SK-N-MC (cell line): ENCODE results near the gene CHMP3.

Experiments used
- EZH2 ChIP-seq: fragments of 200-600 bp; sonication (generic); IDR thresholded peaks from one replicate; pipeline ENCODE4 v1.6.1; 2017; ENCODE audit warnings: antibody characterized with exemption
- FOXP2 ChIP-seq: optimal IDR thresholded peaks from 2 replicates; pipeline ENCODE3; 2011; ENCODE audit warnings: mild to moderate bottlenecking, moderate library complexity; ENCODE audit not compliant: insufficient read depth; ENCODE audit errors: extremely low read length, control extremely low read depth
- POLR2AphosphoS5 ChIP-seq: IDR thresholded peaks from 2 replicates; pipeline ENCODE4 v1.6.1; 2012; ENCODE audit warnings: mild to moderate bottlenecking, low read depth, low read length, borderline replicate concordance

DNA sequence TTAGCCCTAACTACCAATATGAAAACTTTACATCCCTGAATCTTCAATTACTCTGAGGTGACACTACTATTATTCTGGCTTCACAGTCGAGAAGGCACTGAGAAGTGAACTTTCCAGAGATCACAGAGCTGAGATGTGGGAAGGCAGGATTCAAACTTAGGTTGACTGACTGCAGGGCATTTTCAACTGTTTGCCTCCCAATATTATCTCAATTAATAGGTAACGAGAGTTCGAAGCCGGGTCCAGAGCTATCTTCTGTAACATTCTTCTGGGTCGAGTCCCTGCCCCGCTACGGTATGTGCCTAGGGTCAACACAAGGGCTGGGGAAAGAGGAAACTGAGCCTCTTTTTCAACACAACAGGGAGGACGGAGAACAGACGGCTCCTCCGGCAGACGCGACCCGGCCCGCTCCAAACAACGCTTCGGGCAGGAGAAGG, 740 bp downstream of the CHMP3 start:
- TF ChIP-seq POLR2AphosphoS5 (no peak; the same call in 1 of the 2 replicates), EZH2 (no peak), FOXP2 (no peak)
